Measurements from ENCODE around the gene CCT2.

Gene CCT2

DNA sequence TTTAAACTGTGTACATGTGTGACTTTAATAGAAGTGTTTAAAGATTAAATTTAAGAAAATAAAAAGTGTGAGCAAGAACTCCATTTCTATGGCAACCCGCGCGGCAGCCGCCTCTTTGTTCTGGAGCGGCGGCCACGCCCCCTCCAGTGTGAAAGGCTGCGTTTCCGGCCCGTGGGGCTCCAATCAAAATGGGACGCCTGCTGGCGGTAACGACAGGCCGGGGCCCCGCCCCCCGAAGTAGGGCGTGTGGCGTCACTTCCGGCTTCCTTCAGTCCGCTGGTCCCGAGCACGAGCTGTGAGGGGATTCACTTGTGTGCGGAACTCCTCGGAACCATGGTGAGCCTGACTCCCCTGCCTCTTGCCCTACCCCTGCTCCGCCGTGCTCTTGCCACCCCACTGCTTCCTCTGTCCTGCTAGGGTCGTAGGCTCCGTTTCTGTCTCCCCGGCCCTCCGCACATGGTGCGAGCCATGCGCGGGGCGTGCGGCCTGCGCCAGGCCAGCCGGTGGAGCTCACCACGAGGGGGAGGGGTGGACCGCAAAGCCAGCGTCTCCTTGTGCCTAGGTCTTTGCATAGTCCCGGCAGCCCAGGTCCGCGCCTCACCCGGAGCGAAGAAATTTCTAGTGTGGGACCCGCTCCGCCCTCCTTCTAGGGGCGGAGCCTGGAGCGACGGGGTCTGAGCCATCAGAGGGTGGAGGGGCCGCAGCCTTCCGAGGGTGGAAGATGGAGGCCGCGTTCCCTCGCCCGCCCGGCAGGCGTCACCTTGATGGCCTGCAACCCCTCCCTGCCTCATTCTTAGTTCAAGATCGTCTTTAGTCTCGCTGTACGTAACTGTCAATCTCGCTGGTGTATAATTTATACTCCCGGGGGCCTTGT lies at the start of gene CCT2:
CCT2 (plus strand) TSS at position 271 of the 874 bp plus-strand sequence; CDS start at position 334, 63 bp downstream.
- DNase-seq: peak; percentile 59 to 95

DNA sequence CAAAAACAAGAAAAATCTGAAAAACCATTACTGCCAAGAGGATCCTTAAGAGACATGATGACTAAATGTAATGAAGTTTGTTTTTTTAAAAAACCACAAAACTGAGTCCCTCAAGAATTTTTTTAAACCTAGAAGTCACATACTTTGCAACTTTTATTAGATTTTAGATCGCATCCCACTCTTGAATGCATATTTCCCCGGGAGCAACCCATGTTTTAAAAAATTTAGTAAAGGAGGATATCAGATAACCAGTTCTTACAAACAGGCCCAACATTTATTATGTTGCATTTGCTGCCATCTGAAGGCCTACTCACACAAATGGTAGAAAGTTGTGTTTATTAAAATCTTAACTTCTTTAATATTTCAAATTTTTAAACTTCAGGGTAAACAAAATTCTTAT lies 44.3 kb upstream of the CCT2 start:
- DNase-seq: no peak

DNA sequence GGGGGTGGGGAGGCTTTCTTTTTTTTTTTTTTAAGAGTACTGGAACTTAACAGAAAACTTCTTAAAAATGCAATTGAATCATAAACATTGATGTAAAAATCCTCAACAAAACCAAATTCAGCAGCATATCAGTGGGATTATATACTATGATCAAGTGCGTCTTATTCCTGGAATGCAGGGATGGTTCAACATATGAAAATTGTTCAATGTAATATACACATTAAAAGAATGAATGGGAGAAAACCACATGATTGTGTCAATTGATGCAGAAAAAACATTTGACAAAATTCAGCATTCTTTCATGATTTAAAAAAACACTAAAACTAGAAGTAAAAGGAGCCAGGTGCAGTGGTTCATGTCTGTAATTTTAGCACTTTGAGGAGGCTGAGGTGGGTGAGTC lies 41.2 kb upstream of the CCT2 start:
- DNase-seq: no peak

DNA sequence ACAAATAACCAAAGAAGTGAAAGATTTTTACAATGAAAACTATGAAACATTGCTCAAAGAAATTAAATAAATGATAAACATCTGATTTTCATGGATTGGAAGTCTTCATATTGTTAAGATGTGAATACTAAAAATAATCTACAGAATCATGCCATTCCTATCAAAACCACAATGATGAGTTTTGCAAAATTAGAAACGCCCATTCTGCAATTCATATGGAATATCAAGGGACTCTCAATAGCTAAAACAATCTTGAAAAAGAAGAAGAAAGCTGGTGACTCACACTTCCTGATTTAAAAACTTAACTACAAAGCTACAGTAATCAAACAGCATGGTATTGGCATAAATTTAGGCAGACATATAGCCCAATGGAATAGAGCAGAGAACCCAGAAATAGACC lies 40.2 kb upstream of the CCT2 start:
- DNase-seq: no peak

DNA sequence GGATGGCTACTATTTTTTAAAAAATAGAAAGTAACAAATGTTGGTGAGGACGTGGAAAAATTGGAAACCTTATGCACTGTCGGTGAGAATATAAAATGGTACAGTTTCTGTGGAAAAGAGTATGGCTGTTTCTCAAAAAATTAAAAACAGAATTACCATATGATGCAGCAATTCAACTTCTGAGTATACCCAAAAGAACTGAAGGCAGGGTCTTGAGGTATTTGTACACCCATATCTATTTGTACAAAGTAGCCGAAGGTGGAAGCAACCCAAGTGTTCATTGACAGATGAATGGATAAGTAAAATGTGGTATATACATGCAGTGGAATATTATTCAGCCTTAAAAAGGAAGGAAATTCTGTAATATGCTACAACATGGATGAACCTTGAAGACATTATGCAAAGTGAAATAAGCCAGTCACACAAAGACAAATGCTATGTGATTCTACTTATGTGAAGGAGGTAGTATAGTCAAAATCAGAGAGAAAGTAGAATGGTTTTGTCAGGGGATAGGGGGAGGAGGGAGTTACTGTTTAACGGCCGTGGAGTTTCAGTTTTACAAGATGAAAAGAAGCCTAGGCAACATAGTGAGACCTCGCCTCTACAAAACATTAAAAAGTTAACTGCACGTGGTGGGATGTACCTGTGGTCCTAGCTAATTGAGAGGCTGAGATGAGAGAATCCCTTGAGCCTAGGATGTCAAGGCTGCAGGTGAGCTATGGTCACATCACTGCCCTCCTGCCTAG lies 38.4 kb upstream of the CCT2 start:
- DNase-seq: no peak

DNA sequence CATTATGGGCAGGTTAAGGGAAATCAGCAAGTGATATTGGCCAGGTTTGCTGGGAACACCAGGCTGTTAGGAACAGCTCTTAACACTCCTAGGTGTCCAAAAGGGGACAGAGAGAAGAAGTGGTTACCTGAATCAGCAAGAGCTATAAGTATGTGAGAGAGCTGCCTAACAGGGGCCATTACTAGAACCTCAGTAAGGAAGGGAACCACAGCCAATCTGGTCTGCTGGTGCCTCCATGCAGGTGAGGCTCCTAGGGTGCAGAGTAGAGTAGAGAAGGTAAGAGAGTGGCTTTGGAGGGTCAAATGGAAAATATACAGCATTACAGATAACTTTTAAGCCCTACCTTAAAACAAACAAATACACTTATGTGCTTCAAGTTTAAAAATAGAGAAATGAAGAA lies 36.6 kb upstream of the CCT2 start:
- DNase-seq: no peak

DNA sequence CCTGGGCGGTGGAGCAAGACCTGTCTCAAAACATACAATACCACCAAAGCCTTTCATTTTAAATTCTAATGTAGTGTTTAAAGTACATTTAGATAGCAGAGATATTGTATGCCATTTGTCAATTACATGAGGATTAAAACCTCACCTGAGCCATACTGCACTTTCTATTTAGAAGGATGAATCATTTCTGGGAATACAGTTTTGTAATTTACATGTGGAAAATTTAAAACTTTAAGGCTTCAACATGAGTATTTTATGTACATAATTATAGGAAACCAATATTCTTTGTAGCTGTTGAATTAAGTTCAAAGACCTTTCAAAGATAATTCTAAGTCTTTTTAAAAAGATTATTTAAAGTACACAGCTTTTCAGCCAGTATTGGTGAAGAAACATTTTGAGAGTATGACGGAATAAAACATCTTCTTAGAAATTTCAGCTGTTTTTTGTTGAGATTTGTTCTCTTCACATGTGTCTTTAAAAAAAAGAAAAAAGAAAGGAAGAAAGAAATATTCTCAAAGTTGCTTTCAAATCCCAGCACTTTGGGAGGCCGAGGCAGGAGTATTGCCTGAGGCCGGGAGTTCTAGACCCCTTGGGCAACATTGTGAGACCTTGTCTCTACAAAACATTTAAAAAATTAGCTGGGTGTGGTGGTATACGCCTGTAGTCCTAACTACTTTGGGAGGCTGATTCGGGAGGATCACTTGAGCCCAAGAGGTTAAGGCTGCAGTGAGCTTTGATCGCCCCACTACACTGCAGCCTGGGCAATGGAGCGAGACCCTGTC lies 34.5 kb upstream of the CCT2 start:
- DNase-seq: no peak

DNA sequence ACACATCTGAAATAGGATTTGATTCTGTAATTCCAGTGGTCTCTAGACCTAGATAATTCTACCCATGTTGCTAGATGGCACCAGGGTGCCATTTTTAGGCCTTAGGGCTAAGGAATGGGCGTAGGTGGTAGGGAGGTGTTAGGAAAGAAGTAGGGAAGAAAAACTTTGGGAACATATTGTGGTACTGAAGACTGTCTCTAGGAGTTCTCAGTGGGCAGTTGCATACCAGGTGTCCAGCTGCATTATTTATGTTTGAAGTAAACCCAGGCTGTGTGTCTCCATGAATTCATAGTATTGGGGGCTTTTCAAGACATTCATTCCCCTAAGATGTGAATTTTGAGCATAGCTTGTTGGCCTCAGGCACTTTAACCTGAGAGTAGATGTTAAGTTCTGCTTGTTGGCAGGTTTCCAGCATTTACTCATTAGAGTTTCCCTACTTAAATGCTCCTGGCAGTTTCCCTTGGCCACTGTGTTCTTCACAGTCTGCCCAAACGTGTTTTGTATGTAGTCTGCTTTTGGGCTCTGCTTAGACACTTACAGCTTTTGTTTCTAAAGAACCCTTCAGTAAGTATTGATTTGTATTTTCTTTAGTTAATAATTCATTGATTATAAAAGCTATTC lies 31.5 kb upstream of the CCT2 start:
- DNase-seq: peak in 1 of 2 experiments; percentile 39

DNA sequence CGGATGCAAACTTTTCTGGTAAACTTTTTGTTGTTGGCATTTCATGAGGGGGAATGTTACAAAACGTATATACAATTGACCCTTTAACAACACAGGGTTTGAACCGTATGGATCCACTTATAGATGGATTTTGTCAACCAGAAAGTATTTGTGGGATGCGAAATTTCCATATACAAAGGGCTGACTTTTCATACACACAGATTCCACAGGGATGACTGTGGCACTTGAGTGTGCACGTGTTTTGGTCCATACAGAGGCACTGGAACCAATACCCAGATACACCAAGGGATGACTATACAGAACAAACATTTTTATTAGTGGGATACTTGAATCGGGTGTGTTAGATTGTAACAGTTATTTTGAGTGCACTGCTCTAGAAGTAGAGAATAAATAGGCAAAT lies 29.8 kb upstream of the CCT2 start:
- no peak for DNase-seq

DNA sequence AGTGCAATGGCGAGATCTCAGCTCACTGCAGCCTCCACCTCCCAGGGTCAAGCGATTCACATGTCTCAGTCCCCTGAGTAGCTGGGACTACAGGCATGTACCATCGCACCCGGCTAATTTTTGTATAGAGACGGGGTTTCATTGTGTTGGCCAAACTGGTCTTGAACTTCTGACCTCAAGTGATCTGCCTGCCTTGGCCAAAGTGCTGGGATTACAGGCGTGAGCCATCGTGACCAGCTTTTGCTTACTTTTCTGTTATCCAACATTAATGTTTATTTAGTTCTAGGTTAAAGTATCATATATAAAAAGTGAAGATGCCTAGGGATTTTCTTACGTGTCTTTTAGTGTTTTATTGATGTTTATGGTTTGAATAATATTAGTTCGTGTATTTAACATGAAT lies 28.9 kb upstream of the CCT2 start:
- DNase-seq: no peak

DNA sequence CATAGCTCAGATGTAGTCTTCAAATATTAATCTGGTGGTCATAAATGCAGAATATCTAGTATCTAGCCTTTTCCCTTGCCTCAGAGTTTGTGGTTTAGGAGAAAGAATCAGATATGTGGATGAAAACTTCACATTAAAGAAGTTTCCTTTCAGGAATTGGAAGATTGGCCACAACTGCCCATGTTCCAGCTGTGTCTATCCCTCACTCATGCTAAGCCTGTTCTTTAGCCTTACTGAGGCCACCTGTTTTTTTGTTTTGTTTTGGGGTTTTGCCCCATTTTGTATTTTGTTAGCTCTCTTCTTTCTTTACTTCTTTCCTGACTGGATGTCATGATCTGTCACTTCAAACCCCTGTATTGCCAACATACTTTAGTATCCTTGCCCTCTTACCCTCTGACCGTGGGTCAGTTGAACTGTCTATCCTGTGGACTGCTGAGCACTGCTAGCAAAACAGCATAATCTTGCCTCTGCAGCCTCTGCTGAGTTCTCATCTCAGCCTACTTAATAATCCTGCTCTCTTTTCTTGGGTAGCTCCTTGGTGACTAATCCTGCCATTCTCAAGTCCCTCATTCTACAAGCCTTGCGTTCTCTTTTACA lies 22.0 kb upstream of the CCT2 start:
- DNase-seq: no peak

DNA sequence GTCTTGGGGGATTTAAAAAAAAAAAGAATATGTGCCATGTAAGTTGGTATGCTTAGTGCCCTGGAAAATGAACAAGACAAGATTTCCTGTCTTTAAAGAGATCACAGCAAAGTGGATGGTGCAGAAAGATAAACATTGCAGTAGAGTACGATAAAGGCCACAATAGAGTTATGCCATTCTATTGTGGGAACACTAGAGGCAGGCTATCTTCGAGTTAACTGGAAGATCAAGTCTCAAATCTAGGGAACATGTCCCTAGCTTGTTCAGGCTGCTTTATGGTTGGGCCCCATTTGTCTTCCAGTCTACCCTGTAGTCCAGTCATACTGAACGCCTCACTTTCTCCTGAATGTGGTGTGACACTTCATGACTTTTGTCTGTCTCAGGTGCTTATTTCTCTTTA lies 18.7 kb upstream of the CCT2 start:
- DNase-seq: no peak

DNA sequence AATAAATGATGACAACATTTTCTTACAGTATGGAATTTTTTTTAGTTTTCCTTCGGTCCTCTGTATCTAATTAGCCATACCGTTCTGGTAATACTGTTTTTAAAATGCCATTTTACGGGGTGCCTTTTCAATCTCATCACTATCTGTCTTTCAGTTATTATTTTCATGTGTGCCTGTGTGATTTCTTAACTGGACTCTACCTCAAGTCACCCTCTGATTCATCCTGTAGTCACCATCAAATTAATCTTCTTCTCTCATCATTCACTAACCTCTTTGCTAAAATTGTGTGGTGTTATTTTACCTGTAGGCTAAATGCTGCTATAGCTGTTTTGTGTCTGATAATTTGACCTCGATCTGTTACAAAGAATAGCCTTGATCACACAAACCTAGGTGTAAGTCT lies 16.0 kb upstream of the CCT2 start:
- DNase-seq: no peak

DNA sequence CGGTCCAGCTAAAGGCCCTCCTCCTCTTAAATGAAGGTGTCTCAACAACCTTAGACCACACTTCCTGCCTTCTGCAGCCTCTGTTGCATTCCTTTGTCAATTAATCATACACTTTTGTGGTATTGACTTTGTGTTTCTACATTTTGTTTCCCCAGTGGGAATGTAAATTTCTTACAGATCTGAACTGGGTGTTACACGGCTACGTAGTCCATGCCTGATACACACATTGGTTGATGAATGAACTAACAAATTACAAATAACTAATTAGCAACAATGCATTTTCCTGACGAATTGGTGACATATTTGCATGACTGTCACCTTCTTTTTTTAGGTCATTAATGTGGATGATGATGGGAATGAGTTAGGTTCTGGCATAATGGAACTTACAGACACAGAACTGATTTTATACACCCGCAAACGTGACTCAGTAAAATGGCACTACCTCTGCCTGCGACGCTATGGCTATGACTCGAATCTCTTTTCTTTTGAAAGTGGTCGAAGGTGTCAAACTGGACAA lies 15.2 kb upstream of the CCT2 start:
- no peak for DNase-seq

DNA sequence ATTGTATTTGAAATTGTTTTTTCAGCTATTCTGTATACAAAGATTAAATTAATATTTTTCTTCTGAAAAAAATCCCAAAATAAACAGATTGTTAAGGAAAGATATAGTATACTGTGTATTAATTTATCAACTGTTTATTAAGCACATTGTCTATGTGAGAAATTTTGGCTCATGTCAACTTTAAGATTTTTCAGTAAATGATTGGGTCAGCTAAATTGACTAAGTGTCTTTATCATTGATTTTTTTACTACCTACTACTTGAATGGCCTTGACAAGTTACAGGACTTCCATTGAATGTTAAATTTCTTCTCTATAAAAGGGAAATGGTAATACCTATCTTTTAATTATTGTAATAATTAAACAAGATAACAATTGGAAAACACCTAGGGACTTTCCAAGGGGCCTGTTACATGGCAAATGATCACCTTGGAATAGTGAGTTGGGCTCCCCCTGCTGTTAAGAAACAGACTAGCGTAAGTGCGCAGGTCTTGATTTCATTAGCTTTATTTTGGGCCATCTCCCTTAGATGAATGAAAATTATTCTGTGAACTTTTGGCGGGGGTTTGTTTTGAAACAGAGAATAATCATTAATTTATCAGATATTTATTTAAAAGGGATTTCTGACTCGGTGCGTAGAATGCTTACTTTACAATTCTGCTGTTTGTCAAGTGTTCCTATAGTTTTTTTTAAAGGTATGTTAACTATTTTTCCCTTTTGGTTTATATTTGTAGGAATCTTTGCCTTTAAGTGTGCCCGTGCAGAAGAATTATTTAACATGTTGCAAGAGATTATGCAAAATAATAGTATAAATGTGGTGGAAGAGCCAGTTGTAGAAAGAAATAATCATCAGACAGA lies 14.5 kb upstream of the CCT2 start:
- peak; percentile 45 to 64 for DNase-seq

DNA sequence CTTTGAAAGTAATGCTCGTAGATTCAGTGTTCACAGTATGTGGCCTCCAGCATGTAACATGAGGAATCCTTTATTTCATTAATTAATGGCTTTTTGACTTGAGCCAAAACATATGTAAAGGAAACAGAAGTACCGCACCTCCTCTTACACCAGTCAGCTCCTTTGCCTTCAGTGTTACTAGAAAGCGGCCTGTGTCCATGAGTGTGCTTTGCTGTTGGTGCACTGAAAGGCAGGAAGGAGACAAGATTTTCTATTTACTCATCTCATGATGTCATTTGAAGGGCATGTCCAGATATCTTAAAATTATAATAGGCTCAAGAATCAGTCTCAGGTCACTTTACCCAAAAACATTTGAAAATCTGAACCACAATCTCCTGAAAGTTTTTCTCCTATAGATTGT lies 9.9 kb upstream of the CCT2 start:
- no peak for DNase-seq

DNA sequence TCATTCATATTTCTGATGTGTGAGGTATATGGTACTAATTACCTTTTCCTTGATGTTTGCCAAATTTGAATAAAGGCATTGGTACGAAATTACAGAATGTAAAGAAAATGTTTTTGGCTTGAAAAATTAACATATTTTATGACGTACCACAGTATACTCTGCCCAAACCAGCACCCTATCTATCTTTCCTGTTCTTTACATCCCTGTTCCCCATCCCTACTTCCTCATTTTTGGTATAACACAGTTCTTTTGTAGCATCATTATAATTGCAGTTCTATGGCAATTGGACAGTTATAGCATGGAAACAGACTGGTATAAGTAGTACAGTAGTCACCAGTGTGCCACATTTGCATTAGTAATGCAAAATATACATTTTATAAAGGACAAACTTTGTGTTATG lies 7.0 kb upstream of the CCT2 start:
- no peak for DNase-seq

DNA sequence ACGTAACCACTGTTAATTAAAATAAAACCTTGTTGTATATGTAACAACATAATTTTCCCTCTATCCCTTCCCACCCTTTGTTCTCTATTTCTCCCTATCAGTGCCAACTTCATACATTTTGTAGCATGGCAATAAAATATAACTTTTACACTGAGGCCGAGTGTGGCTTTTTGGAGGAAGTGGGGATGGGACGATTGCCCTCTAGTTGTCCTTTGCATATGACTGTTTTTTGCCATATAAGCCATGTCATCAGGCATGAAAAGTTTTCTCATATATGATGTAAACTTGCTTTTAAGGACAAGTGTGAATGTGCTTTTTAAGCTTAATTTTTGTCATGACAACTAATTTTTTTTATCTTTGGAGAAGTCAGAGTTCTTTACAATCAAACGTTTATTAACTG lies 6.2 kb upstream of the CCT2 start:
- DNase-seq: no peak

DNA sequence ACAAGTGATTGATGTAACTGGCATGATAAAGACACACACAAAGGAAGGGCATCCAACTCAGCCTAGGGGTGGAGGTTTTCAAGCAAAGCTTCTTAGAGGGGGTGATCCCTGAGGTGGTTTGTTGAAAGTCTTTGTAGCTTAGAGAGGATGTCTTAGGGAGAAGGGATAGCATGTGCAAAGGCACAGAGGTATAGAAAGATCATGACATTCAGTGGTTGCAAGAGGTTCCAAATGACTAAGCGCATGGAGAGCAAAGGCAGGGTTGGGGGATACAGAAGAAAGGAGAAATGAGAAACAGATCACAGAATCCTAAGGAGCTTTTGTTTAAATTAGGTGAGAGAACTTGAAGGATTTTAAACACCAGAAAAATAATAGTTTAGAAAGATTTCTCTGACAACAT lies 5.2 kb upstream of the CCT2 start:
- no peak for DNase-seq

DNA sequence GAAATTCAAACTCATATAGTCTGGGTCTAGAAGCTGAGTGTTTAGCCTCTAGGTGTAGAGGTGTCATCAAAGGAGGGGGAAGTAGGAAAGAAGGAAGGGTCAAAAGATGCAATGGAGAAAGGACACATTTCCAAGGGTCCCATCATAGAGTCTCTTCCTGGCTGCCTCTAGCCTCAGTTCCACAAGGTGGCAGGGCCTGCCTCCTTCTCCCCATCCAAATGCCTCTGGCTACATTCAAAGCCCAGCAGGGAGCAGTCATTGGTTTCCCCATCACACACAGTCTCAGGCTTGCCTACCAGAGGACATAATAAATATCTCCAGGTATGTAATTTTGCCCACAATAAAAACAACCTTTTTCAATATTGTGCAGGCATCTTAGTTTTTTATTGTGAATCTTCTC lies 2.1 kb upstream of the CCT2 start:
- peak in 1 of 2 experiments; percentile 39 for DNase-seq

DNA sequence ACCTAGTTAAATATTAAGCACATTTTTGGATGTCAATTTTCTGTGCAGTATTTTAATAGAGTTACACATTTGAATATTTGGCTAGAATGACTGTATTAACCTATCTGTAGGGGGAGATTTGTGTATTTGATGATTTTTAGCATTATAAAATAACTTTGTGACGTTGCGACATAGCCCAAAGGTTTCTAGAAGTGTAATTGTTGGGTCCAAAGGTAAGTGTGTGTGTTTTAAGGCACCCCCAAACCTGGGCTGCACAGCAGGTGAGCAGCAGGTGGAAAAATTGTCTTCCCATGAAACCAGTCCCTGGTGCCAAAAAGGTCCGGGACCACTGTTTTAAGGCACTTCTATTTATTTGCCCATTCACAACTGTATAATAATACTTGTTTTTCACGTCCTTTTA lies 3.3 kb downstream of the CCT2 start:
- no peak for DNase-seq

All from NCI-H524 (cell line).